ENCODE data around the gene PTPRR.

The PTPRR gene

DNA sequence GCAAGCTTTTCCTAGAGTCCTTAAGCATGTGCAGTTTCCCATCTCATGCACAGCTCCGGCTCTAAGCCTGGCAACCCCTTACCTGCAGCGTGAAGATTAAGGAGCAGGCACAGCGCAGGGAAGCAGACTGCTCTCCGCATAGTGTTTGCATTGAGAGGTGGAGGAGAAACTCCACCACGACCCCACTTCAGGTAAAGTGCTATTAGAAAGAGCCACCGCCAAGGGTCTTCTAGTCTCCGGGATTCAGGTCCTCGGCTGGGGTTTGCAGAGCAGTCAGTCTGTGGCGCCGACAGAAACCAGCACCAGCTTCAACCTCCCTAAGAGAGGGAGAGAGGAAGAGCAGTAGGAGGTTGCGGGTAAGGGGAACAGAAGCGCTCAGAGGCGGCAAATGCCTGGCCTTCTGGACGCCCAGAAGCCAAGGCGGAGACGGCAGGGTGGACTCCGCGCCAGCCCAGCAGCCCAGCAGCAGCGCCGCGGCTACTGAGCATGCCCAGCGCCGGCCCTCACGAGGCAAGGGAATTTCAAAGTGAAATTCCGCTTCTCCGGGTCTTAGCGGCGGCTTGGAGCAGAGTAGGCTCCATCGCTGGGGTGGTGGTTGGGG, at the start of gene PTPRR:
TSS of gene PTPRR (minus strand) at position 488 of the 601 bp plus-strand sequence. CDS start at position 140, 348 bp downstream.
- no peak for DNase-seq

DNA sequence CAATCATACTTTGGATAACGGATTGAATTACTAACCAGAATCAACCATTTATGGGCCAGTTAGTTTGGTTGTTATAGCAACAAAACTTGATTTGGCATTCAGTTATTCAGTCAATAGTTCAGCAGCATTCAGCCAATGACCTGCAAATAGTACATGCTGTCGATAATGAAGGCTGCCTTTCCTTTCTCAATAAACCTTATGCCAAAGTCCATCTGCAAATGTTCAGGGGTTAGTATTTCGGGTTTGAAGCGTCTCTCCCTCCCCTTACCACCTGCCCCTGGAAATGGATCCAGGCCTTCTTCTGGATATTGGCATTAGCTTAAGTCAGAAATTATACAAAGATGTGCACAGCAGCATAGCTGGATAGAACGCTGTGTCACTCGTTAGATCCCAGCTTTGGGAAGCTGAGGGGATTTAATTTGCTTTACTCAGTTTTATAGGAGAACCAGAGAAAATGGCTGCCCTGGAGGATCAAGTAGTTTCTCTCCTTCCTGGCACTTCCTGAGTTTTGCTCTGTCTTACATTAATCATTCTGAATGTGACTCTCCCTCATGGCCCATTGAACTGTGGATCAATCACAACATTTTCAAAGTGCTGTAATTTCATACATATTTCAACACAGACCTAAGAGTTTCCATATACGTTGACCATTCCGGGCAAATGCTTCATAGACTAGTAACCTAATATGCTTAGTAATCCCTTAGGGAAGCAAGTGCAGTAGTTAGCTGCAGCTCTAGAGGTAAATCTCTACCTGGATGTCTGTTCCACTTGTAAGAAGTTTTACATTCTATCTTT, 46.7 kb upstream of the PTPRR start:
- DNase-seq = no peak

DNA sequence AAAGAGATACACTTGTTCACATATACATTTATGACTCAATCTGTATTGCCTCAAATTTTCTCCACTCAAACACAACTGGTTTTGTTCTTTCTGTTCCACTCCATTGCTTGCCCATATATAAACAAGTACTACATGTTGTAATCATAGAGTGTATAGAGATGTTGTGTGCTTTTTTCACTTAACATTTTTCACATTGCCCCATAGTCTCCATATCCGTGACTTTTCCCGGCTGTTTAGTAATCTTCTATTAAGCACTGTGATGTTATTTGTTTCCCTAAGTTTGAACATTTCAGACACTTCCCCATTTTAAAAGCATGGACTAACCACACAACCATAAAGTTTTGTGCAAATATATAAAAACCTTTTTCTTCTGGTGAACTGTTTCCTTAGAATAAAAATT, 45.5 kb upstream of the PTPRR start:
- no peak for DNase-seq

GRCh38 chr12:70964867-70965510, 44.5 kb upstream of the PTPRR start:
- DNase-seq = no peak

- DNase-seq = no peak
Measured at GRCh38 chr12:70963081-70963660, 42.6 kb upstream of the PTPRR start.

DNA sequence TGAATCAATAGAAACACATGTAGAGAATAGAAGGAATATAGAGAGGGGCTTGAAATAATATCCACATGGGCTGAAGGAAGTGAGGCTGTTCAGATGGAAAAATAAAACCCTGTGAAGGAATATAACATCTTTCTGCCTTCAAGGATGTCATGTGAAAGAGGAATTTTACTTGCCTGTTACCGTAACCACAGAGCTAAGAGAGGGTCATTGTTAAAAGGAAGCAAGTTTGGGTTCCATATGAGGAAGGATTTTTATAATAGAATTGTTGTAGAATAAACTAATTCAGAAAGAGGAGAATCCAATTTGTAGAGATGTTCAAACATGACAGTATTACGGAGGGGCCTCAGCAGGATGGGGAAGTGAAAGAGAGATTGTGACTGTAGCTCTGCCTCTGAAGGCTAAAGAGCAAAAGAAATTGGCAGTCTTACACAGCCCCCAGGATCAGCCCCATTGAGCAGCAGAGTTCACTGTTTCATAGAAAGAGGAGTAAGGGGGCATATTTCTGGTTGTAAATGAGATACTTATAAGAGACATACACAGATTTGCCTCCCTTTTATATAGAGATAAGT, 41.8 kb upstream of the PTPRR start:
- DNase-seq = no peak

GRCh38 chr12:70960484-70960883, 39.9 kb upstream of the PTPRR start:
- no peak for DNase-seq

DNA sequence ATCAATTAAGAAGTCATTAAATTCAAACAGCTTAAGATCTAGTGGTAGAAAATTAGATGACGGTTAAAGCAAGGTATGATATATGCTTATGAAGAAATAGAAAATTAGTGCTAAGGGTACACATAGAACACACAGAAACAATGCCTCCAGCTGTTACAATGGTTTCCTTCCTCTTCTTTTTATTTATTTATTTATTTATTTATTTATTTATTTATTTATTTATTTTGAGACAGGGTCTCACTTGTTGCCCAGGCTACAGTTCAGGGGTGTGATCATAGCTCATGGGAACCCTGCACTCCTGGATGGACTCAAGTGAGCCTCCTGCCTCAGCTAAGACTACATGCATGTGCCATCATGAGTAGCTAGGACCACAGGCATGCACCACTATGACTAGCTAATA, 34.9 kb upstream of the PTPRR start:
- DNase-seq = no peak

GRCh38 chr12:70950451-70950850, 29.9 kb upstream of the PTPRR start:
- no peak for DNase-seq

DNA sequence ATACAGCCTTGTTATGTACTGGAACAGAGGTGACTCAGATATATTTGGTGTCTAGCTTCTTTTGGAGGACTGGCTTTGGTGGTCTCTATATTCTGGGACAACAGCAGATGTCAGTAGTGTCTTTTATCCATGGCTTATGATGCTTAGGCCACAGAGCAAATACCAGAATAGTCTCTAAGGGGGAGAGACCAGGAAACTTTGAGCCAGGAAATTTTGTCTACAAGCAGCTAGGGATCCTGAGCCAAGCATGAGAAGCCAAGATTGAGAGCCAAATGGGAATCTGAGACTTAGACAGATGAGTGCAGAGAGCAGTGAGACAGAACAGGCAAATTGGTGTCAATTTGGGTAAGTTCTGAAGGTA, 28.4 kb upstream of the PTPRR start:
- no peak for DNase-seq

GRCh38 chr12:70948236-70948975, 27.9 kb upstream of the PTPRR start:
- DNase-seq = no peak

- DNase-seq = no peak
Measured at GRCh38 chr12:70936203-70936813, 15.8 kb upstream of the PTPRR start.

- no peak for DNase-seq
Measured at GRCh38 chr12:70933133-70933532, 12.6 kb upstream of the PTPRR start.

DNA sequence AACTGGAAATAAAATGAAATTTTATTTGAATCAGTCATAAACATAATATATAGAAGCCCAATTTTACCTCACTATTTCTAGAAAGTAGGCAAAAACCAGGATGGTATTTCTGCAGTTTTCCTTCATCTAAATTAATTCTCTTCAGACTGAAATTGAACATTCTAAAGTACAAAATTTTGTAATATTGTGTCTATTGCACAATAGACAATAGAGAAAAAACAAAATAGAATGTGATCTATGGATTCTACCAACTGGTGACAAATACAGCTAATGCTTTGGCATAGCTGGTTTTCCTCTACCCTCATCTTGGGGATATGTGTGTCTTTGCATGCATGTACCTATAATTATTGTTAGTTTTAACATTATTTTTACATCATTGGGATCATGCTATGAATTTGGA, 8.5 kb upstream of the PTPRR start:
- no peak for DNase-seq

- DNase-seq = no peak
Measured at GRCh38 chr12:70928071-70928470, 7.5 kb upstream of the PTPRR start.

DNA sequence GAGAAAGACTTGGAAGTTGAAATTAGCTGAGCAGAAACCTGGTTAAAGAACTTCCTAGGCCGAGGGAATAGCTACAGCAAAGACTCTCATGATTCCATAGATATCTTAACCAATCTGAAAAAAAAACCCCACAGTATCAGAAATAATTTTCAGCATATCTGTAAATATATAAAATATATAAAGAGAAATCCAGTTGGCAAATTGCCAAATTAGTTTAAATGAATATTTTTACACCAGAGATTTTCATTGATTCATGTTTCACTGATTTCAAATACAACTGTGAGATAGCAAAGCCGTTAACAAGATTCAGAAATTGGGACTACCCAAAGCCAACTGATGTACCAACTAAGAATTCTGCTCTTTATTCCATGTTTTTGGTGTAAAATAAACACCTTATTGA, 6.8 kb upstream of the PTPRR start:
- no peak for DNase-seq

DNA sequence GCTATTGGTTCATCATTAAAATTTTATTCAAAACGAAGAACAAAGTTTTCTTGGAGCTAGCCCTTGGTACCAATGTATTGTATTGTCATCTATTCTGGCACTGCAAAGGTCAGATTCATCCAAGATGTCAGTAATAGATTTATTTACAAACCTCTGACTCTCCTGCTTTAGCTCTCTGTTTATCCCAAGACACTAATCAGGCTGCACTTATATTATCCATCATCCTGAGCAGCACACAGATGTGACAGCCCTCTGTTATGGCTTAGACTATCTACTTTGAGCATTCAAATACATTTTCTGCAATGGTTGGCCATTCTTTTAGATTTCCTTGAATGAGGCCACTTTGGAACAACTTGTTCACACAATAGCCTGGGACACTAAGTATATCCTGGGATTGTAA, 5.0 kb upstream of the PTPRR start:
- no peak for DNase-seq

DNA sequence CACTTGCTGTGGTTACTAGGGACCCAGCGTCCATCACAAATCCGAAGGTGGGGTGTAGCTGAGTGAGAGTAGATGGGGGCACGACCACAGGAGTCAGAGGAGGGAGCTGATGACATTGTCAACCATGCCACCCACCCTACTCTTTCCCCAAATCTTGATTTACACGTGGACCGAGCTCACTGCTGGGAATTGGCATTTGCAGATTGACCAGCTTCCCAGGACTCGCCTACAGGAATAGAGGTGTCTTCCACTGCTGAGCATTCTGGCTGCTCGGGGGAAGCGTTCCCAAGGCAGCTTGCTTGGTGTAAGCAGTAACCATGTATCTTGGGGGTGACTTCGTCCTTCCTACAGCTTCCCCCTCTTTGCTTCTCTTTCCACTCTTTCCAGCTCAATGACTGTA, 353 bp upstream of the PTPRR start:
- no peak for DNase-seq

- no peak for DNase-seq
Measured at GRCh38 chr12:70919597-70920035, 922 bp downstream of the PTPRR start.

DNA sequence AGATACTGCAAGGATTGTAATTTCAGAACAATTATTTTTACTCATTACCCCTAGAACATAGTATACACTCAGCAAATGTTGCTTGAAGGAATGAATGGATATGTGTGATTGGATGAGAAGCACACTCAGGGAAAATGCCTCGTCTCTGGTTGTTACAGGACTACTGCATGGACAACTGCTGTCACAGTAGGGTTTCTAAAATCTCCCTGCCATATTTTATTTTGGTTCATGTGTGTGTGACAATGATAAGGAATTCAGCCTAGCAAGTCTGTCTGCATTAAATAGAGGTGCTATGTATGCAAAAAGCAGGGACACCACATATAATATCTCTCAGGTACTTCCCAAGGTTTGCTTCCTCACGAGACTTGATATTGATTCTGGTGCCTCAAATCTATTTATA, 1.4 kb downstream of the PTPRR start:
- no peak for DNase-seq

DNA sequence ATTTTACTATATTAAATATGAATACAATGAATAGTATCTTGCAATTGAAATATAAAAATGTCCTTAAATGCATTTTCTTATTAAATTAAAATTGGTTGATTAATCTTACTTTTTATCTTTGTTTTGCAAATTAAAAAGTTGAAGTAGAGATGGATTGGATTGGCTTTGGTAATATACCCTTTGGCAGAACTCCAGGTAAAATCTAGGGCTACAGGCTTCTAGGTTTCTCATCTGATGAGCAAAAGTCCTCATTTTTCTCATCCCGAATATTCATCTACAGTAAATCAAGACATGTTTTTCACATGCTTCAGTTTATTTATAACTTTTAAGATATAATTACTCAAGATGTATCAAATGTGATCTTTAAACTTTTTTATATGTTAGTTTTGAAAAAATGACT, 2.2 kb downstream of the PTPRR start:
- no peak for DNase-seq

GRCh38 chr12:70910666-70911065, 9.9 kb downstream of the PTPRR start:
- DNase-seq = no peak
